Measurements from ENCODE around the gene SLX4.
"Not testable (repeated sequence)": the region's sequence is repeated elsewhere in the genome, so short reads cannot be mapped to it uniquely, and the experiment has no call there.

Gene SLX4

GRCh38 chr16:3611146-3611975 lies at the start of gene SLX4:
Gene SLX4, minus strand, starts transcription at chr16:3611606. Its CDS starts 2,642 bp downstream, at chr16:3608964.
- DNase-seq (ENCODE audit: low read depth, low spot score) = peak; percentile 30

DNA sequence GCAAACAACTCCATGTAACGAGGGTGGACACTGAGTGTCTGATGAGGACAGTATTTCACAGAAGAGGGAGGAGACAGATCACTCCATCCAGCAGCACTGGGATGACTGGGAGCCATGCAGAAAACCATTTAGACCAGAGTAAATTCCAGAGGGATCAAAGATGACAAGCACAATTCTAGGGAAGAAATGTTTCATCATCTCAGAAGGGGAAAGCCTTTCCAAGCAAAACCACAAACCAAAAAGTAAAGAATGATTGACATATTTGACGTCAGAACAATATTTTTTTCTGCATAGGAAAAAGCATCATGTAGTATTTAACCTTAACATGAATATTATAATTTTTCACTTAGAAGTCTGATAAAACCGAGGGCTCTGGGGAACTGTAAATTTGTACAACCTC lies 47.8 kb upstream of the SLX4 start:
- no peak for DNase-seq (ENCODE audit: low read depth, low spot score)

DNA sequence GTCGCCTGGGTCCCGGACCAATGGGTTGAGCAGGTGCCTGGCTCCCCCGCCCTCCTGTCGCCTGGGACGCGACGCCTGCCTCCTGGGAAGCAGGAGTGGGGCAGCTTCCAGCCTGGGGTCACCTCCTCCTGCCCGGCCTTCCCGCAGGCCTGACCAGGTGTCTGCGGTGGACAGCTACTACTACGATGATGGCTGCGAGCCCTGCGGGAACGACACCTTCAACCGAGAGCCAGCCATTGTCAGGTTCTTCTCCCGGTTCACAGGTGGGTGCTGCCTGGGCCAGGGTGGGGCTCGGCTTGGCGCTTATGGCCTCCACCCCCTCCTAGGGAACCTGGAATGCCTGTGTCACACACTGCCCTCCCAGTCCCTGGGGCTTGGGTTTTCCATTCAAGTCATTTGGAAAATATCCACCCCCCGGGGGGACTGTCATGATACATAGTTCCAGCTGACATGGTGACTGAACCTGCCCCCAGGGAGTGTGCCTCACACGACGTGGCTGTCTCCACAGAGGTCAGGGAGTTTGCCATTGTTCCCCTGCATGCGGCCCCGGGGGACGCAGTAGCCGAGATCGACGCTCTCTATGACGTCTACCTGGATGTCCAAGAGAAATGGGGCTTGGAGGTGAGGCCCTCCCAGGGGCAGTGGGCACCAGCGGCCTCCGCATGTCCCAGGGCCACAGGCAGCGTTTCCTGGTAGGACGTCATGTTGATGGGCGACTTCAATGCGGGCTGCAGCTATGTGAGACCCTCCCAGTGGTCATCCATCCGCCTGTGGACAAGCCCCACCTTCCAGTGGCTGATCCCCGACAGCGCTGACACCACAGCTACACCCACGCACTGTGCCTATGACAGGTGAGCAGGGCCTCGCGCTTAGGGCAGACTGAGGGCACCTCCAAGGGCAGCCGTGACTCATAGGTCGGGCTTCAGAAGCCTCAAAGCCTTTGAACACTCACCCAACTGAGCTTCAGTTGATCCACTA lies 45.4 kb upstream of the SLX4 start:
- DNase-seq (ENCODE audit: low read depth, low spot score) = no peak

DNA sequence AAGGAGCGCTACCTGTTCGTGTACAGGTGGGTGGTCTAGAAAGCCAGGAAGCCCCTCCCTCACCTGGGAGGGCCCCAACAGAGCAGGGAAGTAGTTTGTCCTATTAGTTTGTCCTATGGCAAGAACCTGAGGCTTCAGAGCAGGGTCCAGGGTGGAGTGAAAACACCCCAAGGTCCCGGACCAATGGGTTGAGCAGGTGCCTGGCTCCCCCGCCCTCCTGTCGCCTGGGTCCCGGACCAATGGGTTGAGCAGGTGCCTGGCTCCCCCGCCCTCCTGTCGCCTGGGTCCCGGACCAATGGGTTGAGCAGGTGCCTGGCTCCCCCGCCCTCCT lies 44.7 kb upstream of the SLX4 start:
- DNase-seq (ENCODE audit: low read depth, low spot score) = not testable (repeated sequence)

- no peak for DNase-seq (ENCODE audit: low read depth, low spot score)
These were observed 44.2 kb upstream of the SLX4 start for GRCh38 chr16:3655396-3656159.

GRCh38 chr16:3655030-3655395 lies 43.6 kb upstream of the SLX4 start:
- DNase-seq (ENCODE audit: low read depth, low spot score) = no peak

DNA sequence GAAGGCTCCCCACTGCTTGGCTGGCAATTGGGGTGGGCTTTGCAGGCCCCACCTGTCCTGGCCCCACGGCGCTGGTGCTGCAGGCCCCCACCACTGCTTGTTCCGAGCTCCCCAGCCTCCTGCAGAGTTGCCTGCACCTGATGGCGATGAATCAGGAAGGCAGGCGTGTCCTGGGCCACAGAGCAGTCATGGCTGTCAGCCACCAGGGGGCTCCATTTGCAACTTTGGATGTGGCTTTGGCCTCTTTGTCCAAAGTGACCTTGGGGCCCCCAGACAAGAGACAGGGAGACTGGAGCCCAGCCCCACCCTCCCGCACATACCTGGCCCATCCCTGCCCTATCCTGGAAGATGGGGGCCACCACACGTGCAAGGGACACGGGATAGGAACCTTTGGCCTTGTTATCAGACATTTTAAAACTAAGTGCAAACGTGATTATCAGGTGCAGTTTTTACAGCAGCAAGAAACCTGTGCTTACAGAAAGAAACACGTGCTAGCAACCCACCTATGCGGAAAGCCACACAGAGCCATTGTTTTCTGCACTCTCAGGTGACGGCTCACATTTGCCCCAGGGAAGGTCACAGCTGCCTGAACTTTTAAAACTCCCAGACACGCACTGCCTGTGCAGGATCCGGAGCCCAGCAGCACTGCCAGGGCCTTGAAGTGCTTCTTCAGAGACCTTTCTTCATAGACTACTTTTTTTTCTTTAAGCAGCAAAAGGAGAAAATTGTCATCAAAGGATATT lies 43.0 kb upstream of the SLX4 start, which contains the start of gene DNASE1:
Gene DNASE1 (plus strand): TSS at position 443 of the 743 bp plus-strand sequence. CDS start 683 bp downstream, outside the sequence.
- DNase-seq (ENCODE audit: low read depth, low spot score) = no peak

DNA sequence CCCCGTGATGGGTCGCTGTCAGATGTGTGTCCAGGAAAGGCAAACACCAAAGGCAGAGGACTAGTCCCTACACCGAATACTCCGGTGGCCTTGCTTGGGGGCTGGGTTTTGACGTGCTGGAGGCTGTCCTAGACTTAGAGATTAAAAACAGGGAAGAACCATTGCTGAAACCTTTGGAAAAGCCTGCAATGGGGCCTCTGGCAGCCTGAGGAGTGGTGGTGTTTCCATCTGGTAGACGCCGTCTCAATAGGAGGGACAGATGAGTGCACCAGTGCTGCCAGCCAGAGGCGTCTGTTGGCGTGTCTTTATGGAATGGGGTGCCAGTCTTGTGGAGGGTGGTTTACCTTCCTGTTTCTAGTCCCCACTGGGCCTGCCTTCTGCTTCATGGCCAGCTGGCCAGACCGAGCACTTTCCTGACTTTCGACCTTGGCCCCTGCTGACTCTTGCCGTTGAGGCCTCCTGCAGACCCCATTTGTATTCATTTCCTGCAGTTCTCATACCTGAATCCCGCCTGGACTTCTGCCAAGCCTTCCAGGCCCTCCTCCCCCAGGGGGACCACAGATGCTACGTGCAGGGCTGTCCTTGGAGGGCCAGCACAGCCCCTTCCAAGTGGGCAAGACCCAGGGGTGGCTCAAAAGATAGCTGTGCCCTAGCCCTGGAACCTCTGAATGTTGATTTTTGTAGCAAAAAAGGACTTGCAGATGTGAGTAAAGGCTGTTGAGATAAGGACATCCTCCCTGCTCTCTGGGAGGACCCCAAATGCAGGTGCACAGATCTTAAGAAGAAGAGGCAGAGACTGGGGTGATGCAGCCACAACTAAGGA lies 41.2 kb upstream of the SLX4 start:
- DNase-seq (ENCODE audit: low read depth, low spot score) = no peak

- no peak for DNase-seq (ENCODE audit: low read depth, low spot score)
These were observed 40.3 kb upstream of the SLX4 start for GRCh38 chr16:3651461-3652372.

GRCh38 chr16:3650631-3651265 lies 39.3 kb upstream of the SLX4 start:
- no peak for DNase-seq (ENCODE audit: low read depth, low spot score)

DNA sequence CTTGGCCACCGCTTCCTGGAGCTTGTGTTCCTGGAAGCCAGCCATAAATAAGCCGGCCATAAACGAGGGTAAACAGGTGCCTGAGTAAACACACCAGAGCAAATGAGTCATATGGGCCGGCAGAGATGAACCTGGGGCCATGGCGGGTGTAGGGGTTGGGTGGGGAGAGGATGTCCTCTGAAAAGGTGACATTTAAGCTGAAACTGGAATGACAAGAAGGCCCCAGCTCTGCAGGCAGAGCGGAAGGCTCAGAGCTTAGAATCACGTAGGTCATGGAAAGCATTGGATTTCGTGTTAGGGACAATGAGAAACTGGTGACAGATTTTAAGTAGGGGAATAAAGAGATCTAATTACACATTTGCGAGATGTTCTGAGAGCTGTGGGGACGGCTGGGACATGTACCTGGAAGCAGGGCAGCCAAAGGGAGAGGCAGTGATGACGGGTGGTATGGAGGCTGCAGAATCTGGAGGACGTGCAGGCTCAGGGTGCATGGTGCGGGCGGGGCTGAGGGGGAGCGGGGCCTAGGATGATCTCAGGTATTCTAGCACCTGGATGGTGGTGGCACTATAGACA lies 35.0 kb upstream of the SLX4 start:
- DNase-seq (ENCODE audit: low read depth, low spot score) = no peak

- no peak for DNase-seq (ENCODE audit: low read depth, low spot score)
These were observed 34.3 kb upstream of the SLX4 start for GRCh38 chr16:3645504-3646347.

GRCh38 chr16:3645108-3645503 lies 33.7 kb upstream of the SLX4 start:
- DNase-seq (ENCODE audit: low read depth, low spot score) = no peak

DNA sequence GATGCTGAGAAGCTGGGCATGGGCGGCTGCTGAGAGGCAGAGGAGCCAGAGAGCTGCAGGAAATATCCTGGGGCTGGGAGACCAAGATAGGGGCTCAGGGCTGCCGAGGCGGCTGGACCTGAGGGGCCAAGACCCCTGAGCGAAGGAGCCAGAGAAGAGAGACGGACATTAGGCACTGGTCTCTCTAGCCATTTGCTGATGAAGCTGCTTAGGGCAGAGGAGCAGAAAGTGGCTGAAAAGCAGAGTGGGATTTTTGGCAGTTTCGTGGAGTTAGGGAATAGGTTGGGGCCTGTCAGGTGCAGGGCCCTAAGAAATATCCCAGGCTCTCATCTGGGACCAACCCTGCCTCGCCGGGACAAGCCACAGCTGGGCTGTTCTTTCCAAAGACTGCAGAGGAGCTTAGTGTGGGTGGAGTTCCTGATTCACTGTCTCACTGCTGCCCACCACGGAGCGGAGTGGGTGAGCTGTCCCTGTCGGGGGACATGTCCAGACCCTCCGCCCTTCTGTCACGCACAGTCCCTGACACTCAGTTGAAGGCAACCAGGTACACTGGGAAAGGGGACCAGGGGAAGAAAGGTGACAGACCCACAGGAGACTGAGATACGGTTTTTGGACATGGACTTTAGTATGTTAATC lies 31.8 kb upstream of the SLX4 start:
- no peak for DNase-seq (ENCODE audit: low read depth, low spot score)

DNA sequence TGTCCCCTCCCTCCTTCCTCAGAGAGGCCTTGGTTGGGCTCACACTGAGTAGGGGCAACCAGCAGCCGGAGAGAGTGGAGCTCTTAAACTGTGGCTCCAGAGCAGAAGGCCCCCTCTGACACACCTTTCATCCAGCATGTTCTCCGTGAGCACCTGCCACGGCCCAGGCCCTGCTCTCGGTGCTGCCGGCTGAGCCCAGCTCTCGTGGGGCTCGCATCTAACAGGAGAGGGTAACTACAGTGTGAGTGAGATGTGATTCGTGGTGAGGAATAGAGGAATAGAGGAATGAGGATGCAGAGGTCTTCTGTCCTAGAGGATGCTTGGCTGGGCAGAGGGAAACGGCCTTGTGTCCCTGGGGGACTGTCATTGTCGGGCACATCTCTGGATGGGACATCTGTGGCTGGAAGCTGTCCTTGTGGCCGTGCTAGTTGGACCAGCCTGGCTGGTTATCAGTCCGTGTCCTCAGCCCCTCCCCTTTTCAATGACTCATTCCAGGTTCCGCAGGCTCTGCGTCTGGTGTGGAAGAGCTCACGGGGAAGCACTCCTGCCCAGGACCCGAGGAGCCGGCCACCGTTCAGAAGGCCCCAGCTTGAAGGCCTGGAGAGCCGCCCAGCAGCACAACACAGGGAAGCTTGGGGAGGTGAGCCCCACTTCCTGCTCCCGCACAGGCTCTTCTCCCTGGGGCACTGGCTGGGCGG lies 31.1 kb upstream of the SLX4 start:
- DNase-seq (ENCODE audit: low read depth, low spot score) = no peak

GRCh38 chr16:3641801-3642396 lies 30.5 kb upstream of the SLX4 start:
- no peak for DNase-seq (ENCODE audit: low read depth, low spot score)

All from iPS DF 19.7 (cell line).